ENCODE measurements around the gene RPP14. TPM values are rescaled to one million over a fixed set of nuclear protein-coding genes. Genes with fewer than 3 reads are reported as not detected.

The RPP14 gene
- total and polyA plus RNA-seq, 2 donors (not counting 3 experiments of a cell fraction or from before 2014, with no cell fraction given): 11.9 to 18.1 TPM

DNA sequence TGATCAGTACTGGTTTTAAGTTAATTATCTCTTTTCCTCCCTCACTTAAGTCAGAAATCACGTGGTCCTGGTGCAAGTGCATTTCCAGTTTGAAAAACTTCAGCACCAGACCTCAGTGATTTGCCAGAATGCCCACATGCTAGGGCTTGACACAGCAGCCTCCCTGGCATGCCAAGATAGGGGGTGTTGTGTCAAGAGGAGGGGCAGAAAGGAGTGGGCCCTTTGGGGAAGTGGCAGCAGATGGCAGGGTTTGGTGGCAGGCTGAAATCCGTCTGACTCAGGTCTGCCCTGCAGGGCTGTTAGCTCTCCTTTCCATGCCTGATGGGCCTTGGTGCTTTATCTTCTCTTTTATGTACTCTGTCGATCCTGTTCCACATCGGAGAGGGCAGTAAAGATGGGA lies 50.0 kb downstream of the RPP14 start:
- H3K9me1 ChIP-seq (replicated peaks; ENCODE audit: control insufficient read depth, extremely low read depth, insufficient read depth, low read length): no peaks in the 10 kb centered on the region
- ChIA-PET CTCF (no interaction called here), POLR2A (no interaction called here)
- FAIRE-seq (no peak), DNase-seq (ENCODE audit: low read depth, low spot score) (no peak)
- no peak for TF ChIP-seq EZH2 (IDR thresholded peaks at IDR 0.05; ENCODE audit: borderline replicate concordance, low read depth, low read length, severe bottlenecking)
- TF ChIP-seq, protein P1, sequence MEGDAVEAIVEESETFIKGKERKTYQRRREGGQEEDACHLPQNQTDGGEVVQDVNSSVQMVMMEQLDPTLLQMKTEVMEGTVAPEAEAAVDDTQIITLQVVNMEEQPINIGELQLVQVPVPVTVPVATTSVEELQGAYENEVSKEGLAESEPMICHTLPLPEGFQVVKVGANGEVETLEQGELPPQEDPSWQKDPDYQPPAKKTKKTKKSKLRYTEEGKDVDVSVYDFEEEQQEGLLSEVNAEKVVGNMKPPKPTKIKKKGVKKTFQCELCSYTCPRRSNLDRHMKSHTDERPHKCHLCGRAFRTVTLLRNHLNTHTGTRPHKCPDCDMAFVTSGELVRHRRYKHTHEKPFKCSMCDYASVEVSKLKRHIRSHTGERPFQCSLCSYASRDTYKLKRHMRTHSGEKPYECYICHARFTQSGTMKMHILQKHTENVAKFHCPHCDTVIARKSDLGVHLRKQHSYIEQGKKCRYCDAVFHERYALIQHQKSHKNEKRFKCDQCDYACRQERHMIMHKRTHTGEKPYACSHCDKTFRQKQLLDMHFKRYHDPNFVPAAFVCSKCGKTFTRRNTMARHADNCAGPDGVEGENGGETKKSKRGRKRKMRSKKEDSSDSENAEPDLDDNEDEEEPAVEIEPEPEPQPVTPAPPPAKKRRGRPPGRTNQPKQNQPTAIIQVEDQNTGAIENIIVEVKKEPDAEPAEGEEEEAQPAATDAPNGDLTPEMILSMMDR (IDR thresholded peaks at IDR 0.05; ENCODE audit: extremely low read depth in 1 of 2, insufficient read depth in 1 of 2, low read depth in 1 of 2, low read length in 2 of 2): no peak
- TF ChIP-seq, protein P2, sequence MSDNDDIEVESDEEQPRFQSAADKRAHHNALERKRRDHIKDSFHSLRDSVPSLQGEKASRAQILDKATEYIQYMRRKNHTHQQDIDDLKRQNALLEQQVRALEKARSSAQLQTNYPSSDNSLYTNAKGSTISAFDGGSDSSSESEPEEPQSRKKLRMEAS (IDR thresholded peaks at IDR 0.05; ENCODE audit: insufficient read depth, insufficient read length): no peak
- no peak for TF ChIP-seq POLR2A (IDR thresholded peaks at IDR 0.05; ENCODE audit: low read depth, low read length)
- no peak for TF ChIP-seq FOS (IDR thresholded peaks at IDR 0.05; ENCODE audit: borderline replicate concordance, insufficient read depth, low read length)
- dilution Hi-C loops (cut with MboI; ENCODE audit: extremely low pct_ligation_motif_present, low sequenced_read_pairs) (no loop called here), intact Hi-C loops (cut with micrococcal nuclease) (no loop called here)
- no peak overlapping the region for H3K4me2 ChIP-seq (ENCODE audit: insufficient read depth, low read length)
- H4K20me1 ChIP-seq (replicated peaks; ENCODE audit: control insufficient read depth, extremely low read depth, insufficient read depth, low read length): no peaks in the 10 kb centered on the region
- H3K4me1 ChIP-seq (ENCODE audit: control insufficient read depth, extremely low read depth, insufficient read depth, low read length): no peaks in the 10 kb centered on the region
- no peaks in the 10 kb centered on the region for H3K9me3 ChIP-seq (replicated peaks; ENCODE audit: control insufficient read depth, insufficient read depth, low read length)
- no peak overlapping the region for H3K27ac ChIP-seq (ENCODE audit: insufficient read depth, low read depth, low read length)
- no peak overlapping the region for H3K4me3 ChIP-seq (replicated peaks in 1 of 3; ENCODE audit: insufficient read depth in 1 of 3, low read depth in 1 of 3, low read length in 3 of 3)
- H3K9ac ChIP-seq (replicated peaks; ENCODE audit: extremely low read depth, insufficient read depth, low read length): no peak overlapping the region
- no peaks in the 10 kb centered on the region for H3K79me2 ChIP-seq (ENCODE audit: control insufficient read depth, insufficient read depth, low read length)
- H2AFZ ChIP-seq (ENCODE audit: low read depth, low read length): no peak overlapping the region
- H3K27me3 ChIP-seq (ENCODE audit: control insufficient read depth in 2 of 2, insufficient read depth in 2 of 2, low read length in 2 of 2): no peaks in the 10 kb centered on the region
- no TSS peak for BruUV-seq (replicated peaks)
- H3K36me3 ChIP-seq (ENCODE audit: control insufficient read depth in 2 of 2, extremely low read depth in 1 of 2, insufficient read depth in 2 of 2, low read length in 2 of 2): no peaks in the 10 kb centered on the region

DNA sequence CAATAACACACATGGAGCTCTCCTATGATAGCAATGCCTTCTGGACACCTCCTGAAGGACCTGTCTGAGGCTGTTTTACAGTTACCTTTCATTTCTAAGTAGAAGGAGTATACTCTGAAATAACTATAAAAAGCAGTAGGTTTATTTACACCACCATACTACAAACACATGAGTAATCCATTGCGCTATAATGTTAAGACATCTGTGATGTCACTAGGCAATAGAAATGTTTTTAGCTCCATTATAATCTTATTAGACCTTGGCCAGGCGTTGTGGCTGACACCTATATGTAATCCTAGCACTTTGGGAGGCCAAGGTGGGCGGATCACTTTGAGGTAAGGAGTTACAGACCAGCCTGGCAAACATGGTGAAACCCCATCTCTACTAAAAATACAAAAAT lies 51.4 kb downstream of the RPP14 start:
- dilution Hi-C loops (cut with MboI; ENCODE audit: extremely low pct_ligation_motif_present, low sequenced_read_pairs): no loop called here
- POLR2A ChIA-PET: no interaction called here

More for the DNA sequence above, 51.4 kb downstream of the RPP14 start:
- Histone ChIP-seq H3K9ac (replicated peaks; ENCODE audit: extremely low read depth, insufficient read depth, low read length) (no peak overlapping the region), H3K27me3 (ENCODE audit: control insufficient read depth in 2 of 2, insufficient read depth in 2 of 2, low read length in 2 of 2) (no peaks in the 10 kb centered on the region), H3K9me1 (replicated peaks; ENCODE audit: control insufficient read depth, extremely low read depth, insufficient read depth, low read length) (no peaks in the 10 kb centered on the region), H3K27ac (ENCODE audit: insufficient read depth, low read depth, low read length) (no peak overlapping the region), H3K4me3 (replicated peaks in 1 of 3; ENCODE audit: insufficient read depth in 1 of 3, low read depth in 1 of 3, low read length in 3 of 3) (no peak overlapping the region), H3K79me2 (ENCODE audit: control insufficient read depth, insufficient read depth, low read length) (no peaks in the 10 kb centered on the region), H4K20me1 (replicated peaks; ENCODE audit: control insufficient read depth, extremely low read depth, insufficient read depth, low read length) (no peaks in the 10 kb centered on the region), H3K36me3 (ENCODE audit: control insufficient read depth in 2 of 2, extremely low read depth in 1 of 2, insufficient read depth in 2 of 2, low read length in 2 of 2) (no peaks in the 10 kb centered on the region), H3K4me1 (ENCODE audit: control insufficient read depth, extremely low read depth, insufficient read depth, low read length) (no peaks in the 10 kb centered on the region), H3K9me3 (replicated peaks; ENCODE audit: control insufficient read depth, insufficient read depth, low read length) (no peaks in the 10 kb centered on the region), H3K4me2 (ENCODE audit: insufficient read depth, low read length) (no peak overlapping the region), H2AFZ (ENCODE audit: low read depth, low read length) (no peak overlapping the region)
- CTCF ChIA-PET: no interaction called here
- FAIRE-seq (no peak), DNase-seq (ENCODE audit: low read depth, low spot score) (no peak)
- TF ChIP-seq FOS (IDR thresholded peaks at IDR 0.05; ENCODE audit: borderline replicate concordance, insufficient read depth, low read length) (no peak), POLR2AphosphoS5 (IDR thresholded peaks at IDR 0.05; ENCODE audit: insufficient read depth, low read depth, low read length) (no peak), JUN (IDR thresholded peaks at IDR 0.05; ENCODE audit: borderline replicate concordance, insufficient read depth, insufficient read length, low read depth) (no peak), POLR2A (IDR thresholded peaks at IDR 0.05; ENCODE audit: low read depth, low read length) (no peak), GATA2 (IDR thresholded peaks at IDR 0.05; ENCODE audit: insufficient read depth, insufficient read length, low read depth, low read length) (no peak), MYC (IDR thresholded peaks at IDR 0.05; ENCODE audit: low read depth, low read length) (no peak), EZH2 (IDR thresholded peaks at IDR 0.05; ENCODE audit: borderline replicate concordance, low read depth, low read length, severe bottlenecking) (no peak)
- TF ChIP-seq, protein P2 (IDR thresholded peaks at IDR 0.05; ENCODE audit: insufficient read depth, insufficient read length): no peak
- TF ChIP-seq, protein P1 (IDR thresholded peaks at IDR 0.05; ENCODE audit: extremely low read depth in 1 of 2, insufficient read depth in 1 of 2, low read depth in 1 of 2, low read length in 2 of 2): no peak
- intact Hi-C loops (cut with micrococcal nuclease): no loop called here
- BruUV-seq (replicated peaks): no TSS peak

Data from endothelial cell of umbilical vein (primary cell).